C4-2B (cell line): Measurements from ENCODE around the gene CENPN.

Experiments
- ZFX ChIP-seq: fragments of 450-650 bp; IDR thresholded peaks from 2 replicates; pipeline ENCODE4 v1.6.1; 2017
- TF ChIP-seq, protein P1 (sequence below): fragments of 450-650 bp; conservative IDR thresholded peaks from 2 replicates; pipeline ENCODE4 v1.5.1; 2017; ENCODE audit warnings: mild to moderate bottlenecking

DNA sequence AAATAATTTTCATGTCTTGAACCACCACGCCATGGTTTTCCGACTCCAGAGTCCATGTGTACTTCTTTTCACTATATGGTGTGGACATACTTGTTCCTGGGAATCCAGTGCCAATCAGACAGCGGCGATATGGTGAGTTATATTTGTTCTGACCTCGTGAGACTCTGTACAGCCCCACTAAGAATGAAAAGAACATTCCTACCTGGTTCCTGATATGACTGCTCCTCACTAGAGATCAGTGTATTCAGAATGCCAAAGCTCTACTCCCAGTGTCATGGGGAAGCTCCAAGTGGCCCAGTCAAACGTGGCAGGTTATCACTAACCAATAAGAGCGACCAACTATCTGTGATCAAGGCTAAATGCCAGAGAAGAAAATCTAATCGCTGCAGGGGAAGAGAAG is 64.0 kb downstream of the CENPN start:
- TF ChIP-seq, protein P1, sequence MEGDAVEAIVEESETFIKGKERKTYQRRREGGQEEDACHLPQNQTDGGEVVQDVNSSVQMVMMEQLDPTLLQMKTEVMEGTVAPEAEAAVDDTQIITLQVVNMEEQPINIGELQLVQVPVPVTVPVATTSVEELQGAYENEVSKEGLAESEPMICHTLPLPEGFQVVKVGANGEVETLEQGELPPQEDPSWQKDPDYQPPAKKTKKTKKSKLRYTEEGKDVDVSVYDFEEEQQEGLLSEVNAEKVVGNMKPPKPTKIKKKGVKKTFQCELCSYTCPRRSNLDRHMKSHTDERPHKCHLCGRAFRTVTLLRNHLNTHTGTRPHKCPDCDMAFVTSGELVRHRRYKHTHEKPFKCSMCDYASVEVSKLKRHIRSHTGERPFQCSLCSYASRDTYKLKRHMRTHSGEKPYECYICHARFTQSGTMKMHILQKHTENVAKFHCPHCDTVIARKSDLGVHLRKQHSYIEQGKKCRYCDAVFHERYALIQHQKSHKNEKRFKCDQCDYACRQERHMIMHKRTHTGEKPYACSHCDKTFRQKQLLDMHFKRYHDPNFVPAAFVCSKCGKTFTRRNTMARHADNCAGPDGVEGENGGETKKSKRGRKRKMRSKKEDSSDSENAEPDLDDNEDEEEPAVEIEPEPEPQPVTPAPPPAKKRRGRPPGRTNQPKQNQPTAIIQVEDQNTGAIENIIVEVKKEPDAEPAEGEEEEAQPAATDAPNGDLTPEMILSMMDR, result no peak
- no peak for TF ChIP-seq ZFX
